GM19193 (cell line): ENCODE data around the gene SDCCAG8.

ENCODE experiments used
- POLR2A ChIP-seq: IDR thresholded peaks from 4 replicates; pipeline ENCODE4 v1.6.1; 2011; ENCODE audit not compliant: insufficient read depth, insufficient read length; ENCODE audit errors: extremely low read depth

SDCCAG8 gene

GRCh38 chr1:243378669-243379068 lies 122.8 kb downstream of the SDCCAG8 start:
- no peak for TF ChIP-seq POLR2A

- no peak for TF ChIP-seq POLR2A
Measured at GRCh38 chr1:243379208-243379607, 123.4 kb downstream of the SDCCAG8 start.

- no peak for TF ChIP-seq POLR2A
Measured at GRCh38 chr1:243379706-243380105, 123.9 kb downstream of the SDCCAG8 start.

GRCh38 chr1:243388276-243388675 lies 132.4 kb downstream of the SDCCAG8 start:
- TF ChIP-seq POLR2A = no peak

GRCh38 chr1:243390162-243390791 lies 134.4 kb downstream of the SDCCAG8 start:
- TF ChIP-seq POLR2A = no peak

GRCh38 chr1:243391355-243391754 lies 135.5 kb downstream of the SDCCAG8 start:
- no peak for TF ChIP-seq POLR2A

GRCh38 chr1:243393096-243393495 lies 137.3 kb downstream of the SDCCAG8 start:
- TF ChIP-seq POLR2A = no peak

GRCh38 chr1:243394066-243394465 lies 138.2 kb downstream of the SDCCAG8 start:
- TF ChIP-seq POLR2A = no peak

GRCh38 chr1:243394601-243395464 lies 139.0 kb downstream of the SDCCAG8 start:
- TF ChIP-seq POLR2A = no peak

- TF ChIP-seq POLR2A = no peak
Measured at GRCh38 chr1:243396424-243396823, 140.6 kb downstream of the SDCCAG8 start.

GRCh38 chr1:243396876-243397275 lies 141.0 kb downstream of the SDCCAG8 start:
- no peak for TF ChIP-seq POLR2A

GRCh38 chr1:243397613-243398321 lies 141.9 kb downstream of the SDCCAG8 start:
- TF ChIP-seq POLR2A = no peak

- no peak for TF ChIP-seq POLR2A
Measured at GRCh38 chr1:243399561-243400155, 143.8 kb downstream of the SDCCAG8 start.

- TF ChIP-seq POLR2A = no peak
Measured at GRCh38 chr1:243402868-243403267, 147.0 kb downstream of the SDCCAG8 start.

- TF ChIP-seq POLR2A = no peak
Measured at GRCh38 chr1:243406424-243406823, 150.6 kb downstream of the SDCCAG8 start.
